Liver (tissue), 3 donors: Measurements from ENCODE around the gene TRDN.

Experiments used
- YY1 ChIP-seq: IDR thresholded peaks from 2 replicates; pipeline ENCODE4 v1.6.1; 2016; ENCODE audit warnings: antibody characterized with exemption, mild to moderate bottlenecking
- TF ChIP-seq, protein P1 (sequence below): IDR thresholded peaks from 2 replicates; pipeline ENCODE4 v1.6.1; 2016; ENCODE audit warnings: antibody characterized with exemption
- TF ChIP-seq, protein P2 (sequence below): fragments of 150-350 bp; IDR thresholded peaks from 2 replicates; pipeline ENCODE4 v1.5.1; 2017; ENCODE audit warnings: improper control_type of control experiment, low read depth, low read length; ENCODE audit not compliant: missing input control
- TF ChIP-seq, protein P3 (sequence below): IDR thresholded peaks from 2 replicates; pipeline ENCODE4 v1.6.1; 2016; ENCODE audit warnings: antibody characterized with exemption
- TF ChIP-seq, protein P4 (sequence below): IDR thresholded peaks from 2 replicates; pipeline ENCODE4 v1.6.1; 2016; ENCODE audit warnings: antibody characterized with exemption, mild to moderate bottlenecking
- donor health status: healthy.
- donor health status: healthy.

DNA sequence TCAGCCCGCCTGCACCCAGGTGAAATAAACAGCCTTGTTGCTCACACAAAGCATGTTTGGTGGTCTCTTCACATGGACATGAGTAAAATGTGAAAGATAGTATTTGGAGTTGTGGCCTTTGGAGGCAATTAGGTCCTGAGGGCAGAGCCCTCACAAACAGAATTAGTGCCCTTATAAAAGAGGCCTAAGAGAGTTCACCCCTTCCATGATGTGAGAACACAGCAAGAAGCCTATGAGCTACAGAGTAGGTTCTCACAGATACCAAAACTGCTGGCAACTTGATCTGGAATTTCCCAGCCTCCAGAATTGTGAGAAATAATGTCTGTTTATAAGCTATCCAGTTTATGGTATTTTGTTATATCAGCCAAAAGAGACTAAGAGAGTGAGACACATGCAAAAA, 74.5 kb downstream of the TRDN start:
- TF ChIP-seq YY1: no peak
- TF ChIP-seq, protein P1, sequence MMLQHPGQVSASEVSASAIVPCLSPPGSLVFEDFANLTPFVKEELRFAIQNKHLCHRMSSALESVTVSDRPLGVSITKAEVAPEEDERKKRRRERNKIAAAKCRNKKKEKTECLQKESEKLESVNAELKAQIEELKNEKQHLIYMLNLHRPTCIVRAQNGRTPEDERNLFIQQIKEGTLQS: no peak
- TF ChIP-seq, protein P2, sequence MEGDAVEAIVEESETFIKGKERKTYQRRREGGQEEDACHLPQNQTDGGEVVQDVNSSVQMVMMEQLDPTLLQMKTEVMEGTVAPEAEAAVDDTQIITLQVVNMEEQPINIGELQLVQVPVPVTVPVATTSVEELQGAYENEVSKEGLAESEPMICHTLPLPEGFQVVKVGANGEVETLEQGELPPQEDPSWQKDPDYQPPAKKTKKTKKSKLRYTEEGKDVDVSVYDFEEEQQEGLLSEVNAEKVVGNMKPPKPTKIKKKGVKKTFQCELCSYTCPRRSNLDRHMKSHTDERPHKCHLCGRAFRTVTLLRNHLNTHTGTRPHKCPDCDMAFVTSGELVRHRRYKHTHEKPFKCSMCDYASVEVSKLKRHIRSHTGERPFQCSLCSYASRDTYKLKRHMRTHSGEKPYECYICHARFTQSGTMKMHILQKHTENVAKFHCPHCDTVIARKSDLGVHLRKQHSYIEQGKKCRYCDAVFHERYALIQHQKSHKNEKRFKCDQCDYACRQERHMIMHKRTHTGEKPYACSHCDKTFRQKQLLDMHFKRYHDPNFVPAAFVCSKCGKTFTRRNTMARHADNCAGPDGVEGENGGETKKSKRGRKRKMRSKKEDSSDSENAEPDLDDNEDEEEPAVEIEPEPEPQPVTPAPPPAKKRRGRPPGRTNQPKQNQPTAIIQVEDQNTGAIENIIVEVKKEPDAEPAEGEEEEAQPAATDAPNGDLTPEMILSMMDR: no peak
- TF ChIP-seq, protein P3, sequence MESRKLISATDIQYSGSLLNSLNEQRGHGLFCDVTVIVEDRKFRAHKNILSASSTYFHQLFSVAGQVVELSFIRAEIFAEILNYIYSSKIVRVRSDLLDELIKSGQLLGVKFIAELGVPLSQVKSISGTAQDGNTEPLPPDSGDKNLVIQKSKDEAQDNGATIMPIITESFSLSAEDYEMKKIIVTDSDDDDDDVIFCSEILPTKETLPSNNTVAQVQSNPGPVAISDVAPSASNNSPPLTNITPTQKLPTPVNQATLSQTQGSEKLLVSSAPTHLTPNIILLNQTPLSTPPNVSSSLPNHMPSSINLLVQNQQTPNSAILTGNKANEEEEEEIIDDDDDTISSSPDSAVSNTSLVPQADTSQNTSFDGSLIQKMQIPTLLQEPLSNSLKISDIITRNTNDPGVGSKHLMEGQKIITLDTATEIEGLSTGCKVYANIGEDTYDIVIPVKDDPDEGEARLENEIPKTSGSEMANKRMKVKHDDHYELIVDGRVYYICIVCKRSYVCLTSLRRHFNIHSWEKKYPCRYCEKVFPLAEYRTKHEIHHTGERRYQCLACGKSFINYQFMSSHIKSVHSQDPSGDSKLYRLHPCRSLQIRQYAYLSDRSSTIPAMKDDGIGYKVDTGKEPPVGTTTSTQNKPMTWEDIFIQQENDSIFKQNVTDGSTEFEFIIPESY: no peak
- TF ChIP-seq, protein P4, sequence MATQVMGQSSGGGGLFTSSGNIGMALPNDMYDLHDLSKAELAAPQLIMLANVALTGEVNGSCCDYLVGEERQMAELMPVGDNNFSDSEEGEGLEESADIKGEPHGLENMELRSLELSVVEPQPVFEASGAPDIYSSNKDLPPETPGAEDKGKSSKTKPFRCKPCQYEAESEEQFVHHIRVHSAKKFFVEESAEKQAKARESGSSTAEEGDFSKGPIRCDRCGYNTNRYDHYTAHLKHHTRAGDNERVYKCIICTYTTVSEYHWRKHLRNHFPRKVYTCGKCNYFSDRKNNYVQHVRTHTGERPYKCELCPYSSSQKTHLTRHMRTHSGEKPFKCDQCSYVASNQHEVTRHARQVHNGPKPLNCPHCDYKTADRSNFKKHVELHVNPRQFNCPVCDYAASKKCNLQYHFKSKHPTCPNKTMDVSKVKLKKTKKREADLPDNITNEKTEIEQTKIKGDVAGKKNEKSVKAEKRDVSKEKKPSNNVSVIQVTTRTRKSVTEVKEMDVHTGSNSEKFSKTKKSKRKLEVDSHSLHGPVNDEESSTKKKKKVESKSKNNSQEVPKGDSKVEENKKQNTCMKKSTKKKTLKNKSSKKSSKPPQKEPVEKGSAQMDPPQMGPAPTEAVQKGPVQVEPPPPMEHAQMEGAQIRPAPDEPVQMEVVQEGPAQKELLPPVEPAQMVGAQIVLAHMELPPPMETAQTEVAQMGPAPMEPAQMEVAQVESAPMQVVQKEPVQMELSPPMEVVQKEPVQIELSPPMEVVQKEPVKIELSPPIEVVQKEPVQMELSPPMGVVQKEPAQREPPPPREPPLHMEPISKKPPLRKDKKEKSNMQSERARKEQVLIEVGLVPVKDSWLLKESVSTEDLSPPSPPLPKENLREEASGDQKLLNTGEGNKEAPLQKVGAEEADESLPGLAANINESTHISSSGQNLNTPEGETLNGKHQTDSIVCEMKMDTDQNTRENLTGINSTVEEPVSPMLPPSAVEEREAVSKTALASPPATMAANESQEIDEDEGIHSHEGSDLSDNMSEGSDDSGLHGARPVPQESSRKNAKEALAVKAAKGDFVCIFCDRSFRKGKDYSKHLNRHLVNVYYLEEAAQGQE: no peak
